HEK293 (cell line): ENCODE results near the gene FAIM.
"Not testable (repeated sequence)": the region's sequence is repeated elsewhere in the genome, so short reads cannot be mapped to it uniquely, and the experiment has no call there.

Source experiments
- CTCF ChIP-seq: fragments of 450-650 bp; formaldehyde crosslinking; IDR thresholded peaks from 2 replicates; pipeline ENCODE4 v1.5.1; 2016; ENCODE audit warnings: missing biosample characterization, missing genetic modification characterization
- GLI4 ChIP-seq: fragments of 450-650 bp; formaldehyde crosslinking; IDR thresholded peaks from 2 replicates; pipeline ENCODE4 v1.5.1; 2016; ENCODE audit warnings: missing biosample characterization, missing genetic modification characterization
- YY1 ChIP-seq: fragments of 450-650 bp; formaldehyde crosslinking; IDR thresholded peaks from 2 replicates; pipeline ENCODE4 v1.5.1; 2018; ENCODE audit warnings: missing biosample characterization, missing genetic modification characterization
- ZBTB7A ChIP-seq: fragments of 450-650 bp; formaldehyde crosslinking; IDR thresholded peaks from 2 replicates; pipeline ENCODE4 v1.5.1; 2016; ENCODE audit warnings: low read depth, missing biosample characterization, missing genetic modification characterization
- ZBTB8A ChIP-seq: fragments of 450-650 bp; formaldehyde crosslinking; IDR thresholded peaks from 2 replicates; pipeline ENCODE4 v1.5.1; 2016; ENCODE audit warnings: missing biosample characterization, missing genetic modification characterization
- ZNF639 ChIP-seq: fragments of 450-650 bp; formaldehyde crosslinking; IDR thresholded peaks from 2 replicates; pipeline ENCODE4 v1.5.1; 2016; ENCODE audit warnings: missing biosample characterization, missing genetic modification characterization
- ZNF768 ChIP-seq: fragments of 450-650 bp; formaldehyde crosslinking; IDR thresholded peaks from 2 replicates; pipeline ENCODE4 v1.5.1; 2018; ENCODE audit warnings: missing biosample characterization, mild to moderate bottlenecking, missing genetic modification characterization
- ZNF791 ChIP-seq: fragments of 450-650 bp; formaldehyde crosslinking; IDR thresholded peaks from 2 replicates; pipeline ENCODE4 v1.5.1; 2016; ENCODE audit warnings: missing biosample characterization, missing genetic modification characterization
- ZSCAN23 ChIP-seq: fragments of 450-650 bp; formaldehyde crosslinking; IDR thresholded peaks from 2 replicates; pipeline ENCODE4 v1.5.1; 2016; ENCODE audit warnings: missing biosample characterization, missing genetic modification characterization

GRCh38 chr3:138597186-138597976 lies 11.2 kb upstream of the FAIM start:
- not testable (repeated sequence) for TF ChIP-seq ZBTB7A; ZNF791; ZNF768 (tag by site-specific recombination); ZBTB8A (tag by site-specific recombination); ZNF639 (tag by site-specific recombination); CTCF; GLI4; YY1 (tag by site-specific recombination); ZSCAN23 (tag by site-specific recombination)
